ENCODE measurements around the gene ROR1.

DNA sequence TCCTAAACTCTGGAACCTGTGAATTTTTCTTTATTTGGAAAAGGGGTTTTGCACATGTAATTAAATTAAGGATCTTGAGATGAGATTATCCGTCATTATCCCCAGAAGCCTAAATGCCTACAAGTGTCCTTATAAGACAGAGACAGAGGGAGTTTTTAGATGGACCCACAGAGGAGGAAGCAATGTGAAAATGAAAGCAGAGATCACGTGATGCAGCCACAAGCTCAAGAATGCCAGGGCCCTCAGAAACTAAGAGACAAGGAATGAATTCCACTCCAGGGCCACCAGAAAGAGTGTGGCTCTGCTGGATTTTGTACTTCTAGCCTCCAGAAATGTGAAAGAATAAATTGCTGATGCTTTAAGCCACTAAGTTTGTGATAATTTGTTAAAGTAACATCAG is 246.0 kb downstream of the ROR1 start:
- TF ChIP-seq, protein P1, sequence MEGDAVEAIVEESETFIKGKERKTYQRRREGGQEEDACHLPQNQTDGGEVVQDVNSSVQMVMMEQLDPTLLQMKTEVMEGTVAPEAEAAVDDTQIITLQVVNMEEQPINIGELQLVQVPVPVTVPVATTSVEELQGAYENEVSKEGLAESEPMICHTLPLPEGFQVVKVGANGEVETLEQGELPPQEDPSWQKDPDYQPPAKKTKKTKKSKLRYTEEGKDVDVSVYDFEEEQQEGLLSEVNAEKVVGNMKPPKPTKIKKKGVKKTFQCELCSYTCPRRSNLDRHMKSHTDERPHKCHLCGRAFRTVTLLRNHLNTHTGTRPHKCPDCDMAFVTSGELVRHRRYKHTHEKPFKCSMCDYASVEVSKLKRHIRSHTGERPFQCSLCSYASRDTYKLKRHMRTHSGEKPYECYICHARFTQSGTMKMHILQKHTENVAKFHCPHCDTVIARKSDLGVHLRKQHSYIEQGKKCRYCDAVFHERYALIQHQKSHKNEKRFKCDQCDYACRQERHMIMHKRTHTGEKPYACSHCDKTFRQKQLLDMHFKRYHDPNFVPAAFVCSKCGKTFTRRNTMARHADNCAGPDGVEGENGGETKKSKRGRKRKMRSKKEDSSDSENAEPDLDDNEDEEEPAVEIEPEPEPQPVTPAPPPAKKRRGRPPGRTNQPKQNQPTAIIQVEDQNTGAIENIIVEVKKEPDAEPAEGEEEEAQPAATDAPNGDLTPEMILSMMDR (IDR thresholded peaks at IDR 0.05), result no peak
- no peak for TF ChIP-seq POLR2A (IDR thresholded peaks at IDR 0.05)

Measured in uterus (tissue), 2 donors.